ENCODE measurements around the gene SLC19A1.

DNA sequence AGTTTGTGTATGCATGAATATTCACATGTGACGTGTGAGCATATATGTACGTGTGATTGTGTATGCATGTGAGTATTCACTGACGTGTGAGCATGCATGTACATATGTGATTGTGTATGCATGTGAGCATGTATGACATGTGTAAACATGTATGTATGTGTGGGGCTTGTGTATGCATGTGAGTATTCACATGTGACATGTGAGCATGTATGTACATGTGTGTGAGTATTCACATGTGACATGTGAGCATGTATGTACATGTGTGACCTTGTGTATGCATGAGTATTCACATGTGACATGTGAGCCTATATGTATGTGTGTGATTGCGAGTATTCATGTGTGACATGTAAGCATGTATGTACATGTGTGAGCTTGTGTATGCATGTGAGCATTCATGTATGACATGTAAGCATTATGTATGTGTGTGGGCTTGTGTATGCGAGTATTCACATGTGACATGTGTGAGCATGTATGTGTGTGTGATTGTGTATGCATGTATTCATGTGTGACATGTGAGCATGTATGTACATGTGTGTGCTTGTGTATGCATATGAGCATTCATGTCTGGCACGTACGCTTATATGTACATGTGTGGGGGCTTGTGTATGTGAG is 89.4 kb downstream of the SLC19A1 start:
- TF ChIP-seq, protein P1, sequence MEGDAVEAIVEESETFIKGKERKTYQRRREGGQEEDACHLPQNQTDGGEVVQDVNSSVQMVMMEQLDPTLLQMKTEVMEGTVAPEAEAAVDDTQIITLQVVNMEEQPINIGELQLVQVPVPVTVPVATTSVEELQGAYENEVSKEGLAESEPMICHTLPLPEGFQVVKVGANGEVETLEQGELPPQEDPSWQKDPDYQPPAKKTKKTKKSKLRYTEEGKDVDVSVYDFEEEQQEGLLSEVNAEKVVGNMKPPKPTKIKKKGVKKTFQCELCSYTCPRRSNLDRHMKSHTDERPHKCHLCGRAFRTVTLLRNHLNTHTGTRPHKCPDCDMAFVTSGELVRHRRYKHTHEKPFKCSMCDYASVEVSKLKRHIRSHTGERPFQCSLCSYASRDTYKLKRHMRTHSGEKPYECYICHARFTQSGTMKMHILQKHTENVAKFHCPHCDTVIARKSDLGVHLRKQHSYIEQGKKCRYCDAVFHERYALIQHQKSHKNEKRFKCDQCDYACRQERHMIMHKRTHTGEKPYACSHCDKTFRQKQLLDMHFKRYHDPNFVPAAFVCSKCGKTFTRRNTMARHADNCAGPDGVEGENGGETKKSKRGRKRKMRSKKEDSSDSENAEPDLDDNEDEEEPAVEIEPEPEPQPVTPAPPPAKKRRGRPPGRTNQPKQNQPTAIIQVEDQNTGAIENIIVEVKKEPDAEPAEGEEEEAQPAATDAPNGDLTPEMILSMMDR (IDR thresholded peaks at IDR 0.05 in 8 of 11, conservative IDR thresholded peaks at IDR 0.05 in 3 of 11) = no peak
- TF ChIP-seq POLR2A (IDR thresholded peaks at IDR 0.05) = no peak
